NCI-H460 (cell line): ENCODE results near the gene DCTN4. TPM values are rescaled to one million over a fixed set of nuclear protein-coding genes. Genes with fewer than 3 reads are reported as not detected.
A peak's percentile ranks its signal among the peaks of the same experiment; 100 is the strongest.
"Not testable (repeated sequence)": the region's sequence is repeated elsewhere in the genome, so short reads cannot be mapped to it uniquely, and the experiment has no call there.

Experiments used
- DNase-seq: peaks from one replicate; pipeline ENCODE4 v3.0.0-alpha.2; 2016; ENCODE audit warnings: low read depth; ENCODE audit errors: extremely low read depth
- total RNA-seq: library from RNA; depleted of rRNA; stranded (reverse); fragments of >200 nt; shearing (Covaris generic); gene quantifications from 2 replicates; pipeline ENCODE4 v1.2.3, GENCODE V29; 2014

The DCTN4 gene
- total RNA-seq, 1 experiment from 2014 or later = 66.4 TPM

DNA sequence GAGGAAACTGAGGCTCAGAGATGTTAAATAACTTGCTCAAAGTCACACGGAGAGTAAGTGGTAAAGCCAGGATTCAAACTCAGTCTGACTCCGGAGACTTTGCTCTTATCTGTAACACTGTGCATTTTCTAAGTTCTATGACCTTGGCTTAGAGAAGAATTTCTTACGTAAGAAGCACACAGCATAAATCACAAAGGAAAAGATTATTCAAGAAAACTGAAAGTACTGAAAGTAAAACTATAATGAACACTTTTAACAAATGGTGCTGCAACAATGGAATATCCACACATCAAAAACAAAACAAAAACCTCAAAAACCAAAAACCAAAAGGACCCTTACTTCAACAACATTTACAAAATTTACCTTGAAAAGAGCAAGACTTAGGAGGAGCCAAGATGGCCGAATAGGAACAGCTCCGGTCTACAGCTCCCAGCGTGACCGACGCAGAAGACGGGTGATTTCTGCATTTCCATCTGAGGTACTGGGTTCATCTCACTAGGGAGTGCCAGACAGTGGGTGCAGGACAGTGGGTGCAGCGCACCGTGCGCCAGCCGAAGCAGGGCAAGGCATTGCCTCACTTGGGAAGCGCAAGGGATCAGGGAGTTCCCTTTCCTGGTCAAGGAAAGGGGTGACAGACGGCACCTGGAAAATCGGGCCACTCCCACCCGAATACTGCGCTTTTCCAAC lies 16.2 kb downstream of the DCTN4 start:
- not testable (repeated sequence) for DNase-seq

- no peak for DNase-seq
Observed at GRCh38 chr5:150740992-150741391, 17.8 kb downstream of the DCTN4 start.

DNA sequence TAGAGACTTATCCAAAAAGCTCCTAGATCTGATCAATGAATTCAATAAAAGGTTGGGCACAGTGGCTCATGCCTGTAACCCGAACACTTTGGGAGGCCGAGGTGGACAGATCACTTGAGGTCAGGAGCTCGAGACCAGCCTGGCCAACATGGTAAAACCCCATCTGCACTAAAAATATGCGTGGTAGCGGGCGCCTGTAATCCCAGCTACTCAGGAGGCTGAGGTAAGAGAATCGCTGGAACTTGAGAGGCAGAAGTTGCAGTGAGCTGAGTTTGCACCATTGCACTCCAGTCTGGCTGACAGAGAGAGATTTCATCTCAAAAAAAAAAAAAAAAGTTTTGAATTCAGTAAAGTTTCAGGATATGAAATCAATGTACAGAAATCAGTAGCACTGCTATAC lies 20.0 kb downstream of the DCTN4 start:
- DNase-seq = no peak

DNA sequence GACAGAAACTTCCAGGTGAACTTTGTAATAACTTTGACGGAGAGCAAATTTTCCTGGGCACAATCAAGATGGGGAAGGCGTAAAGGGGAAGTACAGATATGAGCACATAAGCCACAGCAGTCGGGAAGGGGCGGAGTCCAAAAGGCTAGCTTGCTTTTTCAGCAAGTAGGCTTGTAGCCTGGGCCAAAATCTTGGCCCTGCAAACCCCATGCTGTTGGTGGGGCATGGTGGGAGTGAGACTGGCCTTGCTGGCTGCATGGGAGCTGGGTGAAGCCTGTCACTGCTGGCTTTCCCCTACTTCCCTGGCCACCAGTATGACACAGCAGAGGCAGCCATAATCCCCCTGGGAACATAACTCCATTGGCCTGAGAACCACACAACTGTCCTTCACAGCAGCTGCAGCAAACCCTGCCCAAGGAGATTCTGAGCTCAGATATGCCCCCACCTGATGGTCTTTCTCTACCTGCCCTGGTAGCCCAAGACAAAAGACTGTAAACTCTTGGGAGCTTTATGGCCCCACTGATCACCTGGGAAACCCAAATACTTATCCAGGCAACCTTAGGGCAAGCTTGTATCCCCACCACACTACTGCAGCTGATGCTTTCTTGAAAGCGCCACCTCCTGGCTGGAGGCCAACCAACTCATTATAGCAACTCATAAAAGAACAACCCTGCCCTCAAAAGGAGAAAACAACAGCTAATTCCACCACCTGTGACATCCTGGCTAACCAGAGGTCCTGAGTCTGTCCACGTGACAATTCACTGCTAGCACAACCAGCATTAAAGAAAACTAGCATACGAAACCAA lies 24.0 kb downstream of the DCTN4 start:
- no peak for DNase-seq

DNA sequence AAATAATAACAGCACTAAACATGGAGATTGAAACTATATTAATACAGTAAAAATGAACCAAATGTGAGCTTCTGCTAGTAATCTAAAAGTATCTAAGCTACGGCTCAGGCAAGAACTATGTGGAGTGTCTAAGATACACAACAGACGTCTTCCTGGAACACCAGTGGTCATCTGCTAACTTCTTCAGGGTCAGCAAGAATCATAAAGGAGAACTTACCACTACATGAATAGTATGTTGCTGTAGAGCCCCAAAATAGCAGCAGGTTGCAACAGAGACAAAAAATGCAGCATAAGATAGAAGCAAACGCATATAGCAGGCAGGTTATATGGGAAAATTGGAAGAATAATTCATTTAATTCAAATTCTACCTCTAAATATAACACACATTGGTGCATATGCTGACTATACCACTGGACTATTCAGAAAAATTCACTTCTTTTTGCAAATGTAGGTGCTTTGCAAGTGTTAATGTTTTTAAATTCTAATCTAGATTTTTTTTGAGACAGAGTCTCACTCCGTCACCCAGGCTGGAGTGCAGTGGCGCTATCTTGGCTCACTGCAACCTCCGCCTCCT lies 27.1 kb downstream of the DCTN4 start:
- no peak for DNase-seq

GRCh38 chr5:150729859-150730258 lies 29.0 kb downstream of the DCTN4 start:
- DNase-seq = no peak

- no peak for DNase-seq
Observed at GRCh38 chr5:150723845-150724244, 35.0 kb downstream of the DCTN4 start.

DNA sequence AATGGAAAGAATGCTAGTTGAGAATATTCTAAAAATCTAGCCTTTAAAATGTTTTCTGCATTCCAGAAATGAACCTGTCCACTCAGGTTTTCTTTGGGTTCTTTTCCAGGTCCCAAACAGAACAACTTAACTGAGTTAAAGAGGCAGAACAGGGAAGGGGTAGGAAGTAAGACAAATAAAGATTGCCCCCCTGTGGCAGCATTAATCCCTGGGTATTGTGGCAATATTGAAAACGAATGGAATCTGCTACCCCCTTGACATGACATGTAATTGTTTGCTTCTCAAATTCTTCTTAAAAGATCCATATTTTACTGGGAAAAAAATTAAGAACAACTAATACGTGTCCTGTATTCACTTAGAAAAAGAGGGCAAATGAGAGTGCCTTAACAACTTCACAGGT lies 48.7 kb downstream of the DCTN4 start:
- DNase-seq = peak; percentile 17

DNA sequence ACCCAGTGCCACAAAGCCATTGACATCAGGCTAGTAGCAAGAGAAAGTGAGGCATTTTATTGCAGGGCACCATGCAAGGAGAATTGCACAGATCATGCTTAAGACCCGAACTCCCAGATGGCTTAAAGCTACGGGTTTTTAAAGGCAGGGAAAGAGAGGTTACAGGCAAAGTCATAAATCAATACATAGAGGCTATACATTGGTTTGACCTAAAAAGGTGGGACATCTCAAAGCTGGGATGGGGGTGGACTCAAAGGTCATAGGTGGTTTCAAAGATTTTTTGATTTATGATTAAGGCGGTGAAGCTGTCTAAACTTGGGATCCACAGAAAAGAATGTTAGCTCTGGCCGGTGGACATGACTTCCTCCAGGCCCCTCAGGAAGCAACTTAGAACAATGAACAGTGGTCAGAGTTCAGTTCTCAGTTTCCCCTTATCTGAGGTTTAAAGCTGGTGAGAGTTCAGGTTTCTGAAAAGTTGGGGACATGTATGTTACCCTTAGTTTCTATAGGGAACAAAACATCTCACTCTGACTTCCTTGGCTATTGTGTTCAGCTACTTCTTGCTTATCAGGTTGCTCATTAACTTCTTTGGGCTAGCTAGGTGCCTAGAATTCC lies 51.9 kb downstream of the DCTN4 start:
- no peak for DNase-seq

GRCh38 chr5:150703762-150704161 lies 55.1 kb downstream of the DCTN4 start:
- DNase-seq = no peak

DNA sequence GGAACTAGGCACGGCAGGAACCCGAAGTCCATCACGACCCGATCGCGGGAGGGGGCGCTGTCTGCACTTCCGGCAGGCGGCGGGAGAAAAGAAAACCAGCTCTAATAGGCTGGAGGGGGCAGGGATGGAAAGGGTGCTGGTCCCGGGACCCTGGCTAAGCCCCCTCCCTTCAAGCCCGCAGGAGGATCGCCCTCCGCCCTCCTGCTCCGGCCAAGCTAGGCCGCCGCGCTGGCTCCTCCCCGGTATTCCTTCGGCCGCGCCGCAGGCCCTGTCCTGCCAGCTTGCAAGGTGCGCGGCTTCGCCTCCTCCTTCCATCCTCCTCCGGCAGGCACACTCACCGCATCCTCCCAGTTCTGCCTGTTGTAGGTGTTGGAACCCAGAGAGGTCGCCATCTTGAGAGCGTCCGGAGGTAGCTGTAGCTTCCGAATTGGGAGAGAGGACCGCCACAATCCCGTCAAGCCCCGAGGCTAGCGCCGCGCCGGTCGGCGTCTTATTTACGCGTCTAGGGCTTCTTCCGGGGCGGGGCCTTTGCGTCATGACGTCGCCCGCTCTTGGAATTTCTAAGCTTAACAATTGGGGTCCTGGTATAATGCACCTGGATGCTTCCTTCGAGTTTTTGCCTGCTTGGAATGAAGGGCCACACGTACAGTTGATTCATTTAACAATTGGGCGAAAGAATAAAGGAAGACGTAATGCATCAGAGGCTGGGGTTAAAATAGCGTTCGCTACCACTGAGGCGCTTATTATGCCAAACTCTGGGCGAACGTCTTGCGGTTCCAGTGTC lies 58.0 kb downstream of the DCTN4 start, which contains the start of gene RBM22:
TSS of gene RBM22 (minus strand) at position 469 of the 784 bp plus-strand sequence. CDS start at position 392, 77 bp downstream.
- DNase-seq = peak; percentile 85

GRCh38 chr5:150700246-150700593 lies 58.6 kb downstream of the DCTN4 start:
- DNase-seq = no peak

DNA sequence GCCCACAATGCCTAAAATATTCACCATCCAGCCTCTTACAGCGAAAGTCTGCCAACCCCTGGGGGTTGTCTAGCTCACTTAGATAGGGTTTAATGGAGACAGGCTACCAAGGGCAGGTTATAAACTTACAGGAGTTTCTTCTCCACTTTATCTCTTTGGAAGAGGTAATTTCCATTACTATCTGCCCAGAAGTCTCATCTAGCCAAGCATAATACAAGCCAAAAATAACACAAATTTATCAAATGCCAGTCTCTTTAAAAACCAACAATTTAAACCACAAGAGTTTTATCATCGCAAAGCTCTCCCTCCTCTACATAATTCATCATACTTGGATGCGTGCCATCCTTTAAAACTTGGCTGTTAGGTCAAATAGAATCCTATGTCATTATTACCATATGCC lies 64.2 kb downstream of the DCTN4 start:
- no peak for DNase-seq

DNA sequence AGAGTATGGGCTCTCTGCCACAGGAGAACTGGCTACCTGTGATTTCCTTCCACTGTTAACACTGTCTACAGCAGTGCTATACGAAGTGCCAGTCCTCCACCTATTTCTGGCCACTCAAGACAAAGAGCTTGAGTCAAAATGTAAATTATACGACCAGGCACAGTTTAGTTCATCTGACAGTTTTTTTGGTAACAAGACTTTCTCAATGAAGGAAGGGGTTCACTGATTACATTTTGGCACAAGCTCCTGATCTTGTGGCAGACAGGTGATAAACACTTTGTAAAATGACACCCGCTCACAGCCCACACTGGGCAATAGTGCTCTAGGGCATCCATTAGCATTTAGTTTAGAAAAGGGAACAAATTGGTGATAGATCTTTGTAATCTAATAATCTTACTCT lies 66.5 kb downstream of the DCTN4 start:
- no peak for DNase-seq

DNA sequence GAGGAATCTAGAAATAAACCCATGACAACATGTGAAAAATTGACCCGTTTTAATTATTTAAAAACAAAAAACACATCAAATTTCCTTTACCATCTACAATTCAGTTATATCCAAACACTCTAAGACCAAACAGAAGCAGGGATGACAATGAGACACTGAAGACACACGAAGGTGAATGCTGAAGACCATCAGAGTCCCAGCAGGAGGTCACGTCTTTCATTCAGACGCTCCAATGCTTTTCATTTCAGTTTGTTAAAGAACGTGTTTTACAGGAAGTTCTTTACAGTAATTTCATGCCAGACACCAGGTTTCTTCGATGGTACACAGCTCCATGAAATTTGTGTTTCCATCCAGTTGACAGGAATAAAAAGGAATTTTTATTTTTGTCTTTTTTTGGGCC lies 68.1 kb downstream of the DCTN4 start:
- DNase-seq = no peak

DNA sequence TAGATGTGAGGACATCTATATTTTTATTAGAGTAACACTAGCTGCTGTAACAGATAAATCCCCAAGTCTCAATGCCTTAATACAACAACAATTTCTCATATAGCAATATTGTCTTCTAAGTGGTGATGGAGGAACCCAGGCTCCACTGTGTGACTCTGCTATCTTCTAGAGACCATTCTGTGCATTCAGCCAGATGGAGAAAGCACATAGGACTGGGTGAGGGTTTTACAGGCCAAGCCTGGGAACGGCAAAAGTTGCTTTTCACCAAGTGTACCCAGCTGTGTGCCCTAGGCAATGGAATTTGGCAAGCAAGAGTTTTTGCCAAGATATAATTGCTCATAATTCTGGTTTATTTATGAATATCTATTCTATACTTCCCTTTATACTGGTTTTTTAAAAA lies 69.7 kb downstream of the DCTN4 start:
- no peak for DNase-seq

- no peak for DNase-seq
Observed at GRCh38 chr5:150676578-150676977, 82.2 kb downstream of the DCTN4 start.

DNA sequence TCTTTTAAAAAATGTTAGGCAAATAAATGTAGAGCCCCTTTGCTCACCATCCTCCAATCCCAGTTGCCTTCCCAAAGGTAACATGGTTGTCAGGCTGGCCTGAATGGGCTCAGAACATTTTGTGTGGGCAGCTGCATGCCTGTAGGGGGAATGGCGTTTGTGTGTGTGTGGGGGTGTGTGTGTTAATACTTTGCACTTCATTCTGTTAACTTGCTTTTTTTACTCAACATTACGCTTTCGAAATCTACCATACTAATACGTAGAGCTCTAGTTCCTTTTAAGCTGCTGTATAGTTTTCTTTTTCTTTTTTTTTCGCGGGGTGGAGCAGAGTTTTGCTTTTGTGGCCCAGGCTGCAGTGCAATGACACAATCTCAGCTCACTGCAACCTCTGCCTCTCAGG lies 83.7 kb downstream of the DCTN4 start:
- no peak for DNase-seq

DNA sequence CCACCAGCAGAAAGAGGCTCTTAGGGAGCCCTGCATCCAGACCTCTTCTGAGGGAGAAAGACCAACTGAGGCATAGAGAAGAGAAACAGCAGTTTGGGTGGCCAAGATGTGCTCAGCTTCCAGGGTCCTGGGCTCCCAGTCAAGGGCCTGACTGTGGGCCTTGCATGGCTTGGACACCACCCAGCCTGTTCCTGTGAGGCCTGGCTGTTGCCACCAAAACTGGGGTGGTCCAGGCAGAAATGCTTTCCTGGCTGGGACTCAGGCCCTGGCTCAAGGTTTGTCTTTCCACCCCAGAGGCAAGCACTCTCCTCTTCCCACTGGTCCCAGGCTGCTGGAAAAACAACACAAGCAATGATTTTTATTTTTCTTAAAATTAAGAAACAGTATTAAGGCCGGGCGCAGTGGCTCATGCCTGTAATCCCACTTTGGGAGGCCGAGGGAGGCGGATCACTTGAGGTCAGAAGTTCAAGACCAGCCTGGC lies 84.4 kb downstream of the DCTN4 start:
- DNase-seq = no peak

DNA sequence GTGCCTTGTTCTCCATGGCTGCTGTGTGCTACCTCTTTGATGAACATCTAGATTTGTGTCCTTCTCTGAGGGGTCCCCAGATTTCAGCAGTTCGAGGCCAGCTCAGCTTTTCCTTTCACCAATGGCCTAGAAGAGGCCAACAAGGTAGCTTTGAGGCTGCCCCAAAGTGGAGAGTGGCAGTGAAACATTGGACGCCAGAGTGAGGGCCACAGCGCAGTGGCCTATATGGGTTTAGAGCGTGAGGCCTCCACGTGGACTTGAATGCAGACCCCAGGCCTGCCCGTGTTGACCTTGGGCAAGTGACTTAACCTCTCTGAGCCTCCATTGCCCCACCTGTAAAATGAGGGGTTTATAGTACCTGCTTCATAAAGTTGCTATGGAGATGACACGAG lies 85.9 kb downstream of the DCTN4 start:
- no peak for DNase-seq
